ENCODE results near the gene CELA2A. TPM values are rescaled to one million over a fixed set of nuclear protein-coding genes. Genes with fewer than 3 reads are reported as not detected.

Gene CELA2A
- total RNA-seq, 6 donors from 2014 or later: 0.83 to 2.3 TPM; not detected in 4

Other genes with a start within 250 kb of the CELA2A start
- 10 to 100 TPM in 4 of 6 donors, 1 to 10 TPM in 2; 2.0 to 45.8 (median 12.5) TPM for gene FHAD1, start 209.5 kb upstream of the CELA2A start, total RNA-seq
- gene EFHD2, start 46.8 kb upstream of the CELA2A start, total RNA-seq: 100 to 1,000 TPM in 1 of 6 donors, 10 to 100 TPM in 5; 62.9 to 123 (median 91.2) TPM
- gene CTRC, start 18.3 kb upstream of the CELA2A start, total RNA-seq: 1 to 10 TPM in 2 of 6 donors, under 1 TPM in 1, not detected in 3; 0.30 to 5.3 (median 2.9) TPM
- 1 to 10 TPM in 2 of 6 donors, under 1 TPM in 1, not detected in 3; 0.91 to 1.8 (median 1.3) TPM for gene CELA2B, start 19.4 kb downstream of the CELA2A start, total RNA-seq
- gene CASP9, start 67.5 kb downstream of the CELA2A start, total RNA-seq: 10 to 100 TPM; 11.9 to 40.9 (median 15.0) TPM
- gene DNAJC16, start 70.1 kb downstream of the CELA2A start, total RNA-seq: 10 to 100 TPM; 12.7 to 23.0 (median 17.1) TPM
- gene AGMAT, start 128.3 kb downstream of the CELA2A start, total RNA-seq: under 1 TPM in 2 of 6 donors, not detected in 4; 0.13 to 0.29 TPM
- gene DDI2, start 160.7 kb downstream of the CELA2A start, total RNA-seq: 100 to 1,000 TPM in 1 of 6 donors, 10 to 100 TPM in 5; 31.4 to 161 (median 46.1) TPM
- 100 to 1,000 TPM in 1 of 6 donors, 10 to 100 TPM in 5; 50.3 to 120 (median 83.3) TPM for gene PLEKHM2, start 227.6 kb downstream of the CELA2A start, total RNA-seq

Measured in upper lobe of left lung (tissue), 6 donors.